ENCODE data around the gene PALM3.

The PALM3 gene

DNA sequence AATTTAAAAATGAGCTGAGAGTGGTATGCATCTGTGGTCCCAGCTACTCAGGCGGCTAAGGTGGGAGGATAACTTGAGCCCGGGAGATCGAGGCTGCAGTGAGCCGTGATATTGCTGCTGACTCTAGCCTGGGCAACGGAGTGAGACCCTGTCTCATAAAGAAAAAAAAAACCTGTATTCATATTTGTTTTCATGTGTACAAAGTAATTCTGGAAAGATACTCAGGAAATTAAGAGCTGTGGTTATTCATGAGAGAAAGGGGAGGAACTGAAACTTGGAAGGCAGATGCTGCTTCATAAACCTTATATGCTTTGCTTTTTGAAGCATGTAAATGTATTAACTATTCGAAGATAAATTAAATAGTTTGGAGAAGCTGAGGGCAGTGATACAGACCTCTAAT, 42.8 kb downstream of the PALM3 start:
- TF ChIP-seq, protein P1, sequence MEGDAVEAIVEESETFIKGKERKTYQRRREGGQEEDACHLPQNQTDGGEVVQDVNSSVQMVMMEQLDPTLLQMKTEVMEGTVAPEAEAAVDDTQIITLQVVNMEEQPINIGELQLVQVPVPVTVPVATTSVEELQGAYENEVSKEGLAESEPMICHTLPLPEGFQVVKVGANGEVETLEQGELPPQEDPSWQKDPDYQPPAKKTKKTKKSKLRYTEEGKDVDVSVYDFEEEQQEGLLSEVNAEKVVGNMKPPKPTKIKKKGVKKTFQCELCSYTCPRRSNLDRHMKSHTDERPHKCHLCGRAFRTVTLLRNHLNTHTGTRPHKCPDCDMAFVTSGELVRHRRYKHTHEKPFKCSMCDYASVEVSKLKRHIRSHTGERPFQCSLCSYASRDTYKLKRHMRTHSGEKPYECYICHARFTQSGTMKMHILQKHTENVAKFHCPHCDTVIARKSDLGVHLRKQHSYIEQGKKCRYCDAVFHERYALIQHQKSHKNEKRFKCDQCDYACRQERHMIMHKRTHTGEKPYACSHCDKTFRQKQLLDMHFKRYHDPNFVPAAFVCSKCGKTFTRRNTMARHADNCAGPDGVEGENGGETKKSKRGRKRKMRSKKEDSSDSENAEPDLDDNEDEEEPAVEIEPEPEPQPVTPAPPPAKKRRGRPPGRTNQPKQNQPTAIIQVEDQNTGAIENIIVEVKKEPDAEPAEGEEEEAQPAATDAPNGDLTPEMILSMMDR (conservative IDR thresholded peaks at IDR 0.05; ENCODE audit: low read depth, low read length) = no peak

GRCh38 chr19:14015524-14016035, 46.3 kb downstream of the PALM3 start:
- H3K4me3 ChIP-seq (ENCODE audit: low read length) = no peak overlapping the region
- TF ChIP-seq, protein P1 (conservative IDR thresholded peaks at IDR 0.05; ENCODE audit: low read depth, low read length) = no peak
- no peak for DNase-seq (ENCODE audit: low read depth)

More for the DNA sequence above, 42.8 kb downstream of the PALM3 start:
- no peak overlapping the region for H3K4me3 ChIP-seq (ENCODE audit: low read length)
- no peak for DNase-seq (ENCODE audit: low read depth)

DNA sequence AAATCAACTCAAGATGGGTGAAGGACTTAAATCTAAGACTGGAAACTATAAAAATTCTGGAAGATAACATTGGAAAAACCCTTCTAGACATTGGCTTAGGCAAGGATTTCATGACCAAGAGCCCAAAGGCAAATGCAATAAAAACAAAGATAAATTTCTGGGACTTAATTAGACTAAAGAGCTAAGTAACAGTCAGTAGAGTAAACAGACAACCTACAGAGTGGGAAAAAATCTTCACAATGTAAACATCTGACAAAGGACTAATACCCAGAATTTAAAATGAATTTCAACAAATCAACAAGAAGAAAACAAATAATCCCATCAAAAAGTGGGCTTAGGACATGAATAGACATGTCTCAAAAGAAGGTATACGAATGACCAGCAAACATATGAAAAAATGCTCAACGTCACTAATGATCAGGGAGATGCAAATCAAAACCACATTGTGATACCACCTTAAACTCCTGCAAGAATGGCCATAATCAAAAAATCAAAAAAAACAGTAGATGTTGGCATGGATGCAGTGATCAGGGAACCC, 49.4 kb downstream of the PALM3 start:
- no peak for DNase-seq (ENCODE audit: low read depth)
- H3K4me3 ChIP-seq (ENCODE audit: low read length) = no peak overlapping the region
- TF ChIP-seq, protein P1 (conservative IDR thresholded peaks at IDR 0.05; ENCODE audit: low read depth, low read length) = no peak

- peak overlapping the region; percentile 66 for H3K4me3 ChIP-seq (ENCODE audit: low read length)
- TF ChIP-seq, protein P1 (conservative IDR thresholded peaks at IDR 0.05; ENCODE audit: low read depth, low read length) = no peak
- no peak for DNase-seq (ENCODE audit: low read depth)
Observed at GRCh38 chr19:14006766-14007562, 54.9 kb downstream of the PALM3 start.

DNA sequence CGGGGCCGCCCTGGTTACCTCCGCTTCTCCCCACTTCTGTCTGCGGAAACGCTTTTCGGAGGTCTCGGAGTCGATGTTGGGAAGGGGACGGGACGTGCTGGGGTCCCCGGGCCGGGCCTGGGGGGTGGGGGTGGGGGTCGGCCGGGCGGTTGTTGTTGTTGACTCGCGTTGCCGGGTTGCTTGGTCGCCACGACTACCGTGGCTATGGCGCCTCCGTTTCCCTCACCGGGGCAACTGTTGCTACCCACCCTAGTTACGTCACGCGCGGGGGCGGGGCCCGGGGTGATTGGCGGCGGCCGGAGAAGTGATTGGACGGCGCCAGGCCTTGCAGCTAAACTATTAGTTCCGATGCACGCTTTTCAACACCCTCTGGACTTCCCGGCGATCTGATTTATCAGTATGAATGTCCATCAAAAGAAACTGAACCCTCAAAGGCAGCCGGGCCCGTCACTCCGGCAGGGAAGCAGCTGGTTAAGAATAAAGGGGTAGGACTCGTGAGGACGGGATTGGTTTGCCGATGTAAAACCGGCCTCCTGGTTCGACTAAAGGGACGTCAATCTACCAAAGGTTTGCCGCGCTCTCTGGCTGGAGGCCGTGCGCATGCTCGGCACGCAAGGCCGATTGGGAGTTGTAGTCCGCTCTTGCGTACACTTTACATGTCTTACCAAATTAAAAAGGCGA, 55.7 kb downstream of the PALM3 start, which contains the start of gene RFX1:
Gene RFX1, minus strand, starts transcription at position 236 of the 681 bp plus-strand sequence. CDS start 12,477 bp downstream, outside the sequence.
- TF ChIP-seq, protein P1 (conservative IDR thresholded peaks at IDR 0.05; ENCODE audit: low read depth, low read length) = no peak
- H3K4me3 ChIP-seq (ENCODE audit: low read length) = peak within 1 kb of the TSS; percentile 66
- peak; percentile 100 for DNase-seq (ENCODE audit: low read depth)

- peak overlapping the region; percentile 66 for H3K4me3 ChIP-seq (ENCODE audit: low read length)
- DNase-seq (ENCODE audit: low read depth) = peak; percentile 48
- TF ChIP-seq, protein P1 (conservative IDR thresholded peaks at IDR 0.05; ENCODE audit: low read depth, low read length) = no peak
Observed at GRCh38 chr19:14005349-14006084, 56.4 kb downstream of the PALM3 start.

All from retinal pigment epithelial cell (primary cell).